Vagina (tissue), 2 donors: Measurements from ENCODE around the gene MGAT3.

ENCODE experiments used
- POLR2A ChIP-seq, 2 donors: fragments of 450-650 bp; IDR thresholded peaks; one replicate each; pipeline ENCODE4 v1.6.1; 2017; ENCODE audit warnings: antibody characterized with exemption in 2 of 2, mild to moderate bottlenecking in 2 of 2, moderate library complexity in 2 of 2
- POLR2AphosphoS5 ChIP-seq, 2 donors: sonication (generic); formaldehyde crosslinking; IDR thresholded peaks; one replicate each; pipeline ENCODE4 v1.9.0; 2017; ENCODE audit warnings: antibody characterized with exemption in 2 of 2, mild to moderate bottlenecking in 2 of 2, low read depth in 1 of 2; ENCODE audit not compliant: insufficient read depth in 1 of 2
- TF ChIP-seq, protein P1 (sequence below), 3 experiments: fragments of 450-650 bp in 2 of 3; fragments of 200-600 bp in 1 of 3; sonication (generic) in 1 of 3; IDR thresholded peaks; one replicate each; pipeline ENCODE4 v1.5.1; 2017 to 2019; ENCODE audit warnings: antibody characterized with exemption in 3 of 3, mild to moderate bottlenecking in 2 of 3, moderate library complexity in 2 of 3

DNA sequence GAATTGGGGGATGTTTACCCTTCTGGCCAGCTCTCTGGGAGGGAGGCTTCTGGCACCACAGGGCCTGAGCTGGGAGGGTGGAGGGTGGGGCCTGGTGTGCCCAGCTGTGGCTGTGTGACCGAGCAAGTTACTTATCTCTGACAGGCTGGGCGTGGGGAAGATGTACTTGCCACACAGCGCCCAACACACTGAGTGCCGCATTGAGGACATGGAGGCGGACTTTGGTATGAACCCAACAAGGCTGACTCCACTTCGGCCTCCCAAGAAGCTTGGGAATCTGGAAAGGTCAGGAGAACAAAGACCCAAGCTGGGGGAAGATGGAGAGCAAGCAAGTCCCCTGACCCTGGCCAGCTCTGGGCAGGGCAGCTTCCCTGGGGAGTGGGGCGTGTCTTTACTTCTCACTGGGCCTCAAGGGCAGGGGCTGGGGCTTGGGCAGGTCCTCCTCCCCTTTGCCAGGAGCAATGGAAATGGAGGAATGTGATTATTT lies 2.4 kb upstream of the MGAT3 start:
- TF ChIP-seq POLR2A (IDR thresholded peaks at IDR 0.05) = no peak
- TF ChIP-seq, protein P1, sequence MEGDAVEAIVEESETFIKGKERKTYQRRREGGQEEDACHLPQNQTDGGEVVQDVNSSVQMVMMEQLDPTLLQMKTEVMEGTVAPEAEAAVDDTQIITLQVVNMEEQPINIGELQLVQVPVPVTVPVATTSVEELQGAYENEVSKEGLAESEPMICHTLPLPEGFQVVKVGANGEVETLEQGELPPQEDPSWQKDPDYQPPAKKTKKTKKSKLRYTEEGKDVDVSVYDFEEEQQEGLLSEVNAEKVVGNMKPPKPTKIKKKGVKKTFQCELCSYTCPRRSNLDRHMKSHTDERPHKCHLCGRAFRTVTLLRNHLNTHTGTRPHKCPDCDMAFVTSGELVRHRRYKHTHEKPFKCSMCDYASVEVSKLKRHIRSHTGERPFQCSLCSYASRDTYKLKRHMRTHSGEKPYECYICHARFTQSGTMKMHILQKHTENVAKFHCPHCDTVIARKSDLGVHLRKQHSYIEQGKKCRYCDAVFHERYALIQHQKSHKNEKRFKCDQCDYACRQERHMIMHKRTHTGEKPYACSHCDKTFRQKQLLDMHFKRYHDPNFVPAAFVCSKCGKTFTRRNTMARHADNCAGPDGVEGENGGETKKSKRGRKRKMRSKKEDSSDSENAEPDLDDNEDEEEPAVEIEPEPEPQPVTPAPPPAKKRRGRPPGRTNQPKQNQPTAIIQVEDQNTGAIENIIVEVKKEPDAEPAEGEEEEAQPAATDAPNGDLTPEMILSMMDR (IDR thresholded peaks at IDR 0.05) = no peak
- no peak for TF ChIP-seq POLR2AphosphoS5 (IDR thresholded peaks at IDR 0.05; ENCODE audit: insufficient read depth in 1 of 2, low read depth in 1 of 2)
